ENCODE data around the gene MYL4.
A peak's percentile ranks its signal among the peaks of the same experiment; 100 is the strongest.
"Not testable (repeated sequence)": the region's sequence is repeated elsewhere in the genome, so short reads cannot be mapped to it uniquely, and the experiment has no call there.

The MYL4 gene

GRCh38 chr17:47243737-47244598 lies 34.8 kb downstream of the MYL4 start:
- DNase-seq (ENCODE audit: low read depth in 2 of 2): no peak

GRCh38 chr17:47244697-47245096 lies 35.5 kb downstream of the MYL4 start:
- DNase-seq (ENCODE audit: low read depth in 2 of 2): no peak

- no peak for DNase-seq (ENCODE audit: low read depth in 2 of 2)
Measured at GRCh38 chr17:47246120-47246519, 37.0 kb downstream of the MYL4 start.

GRCh38 chr17:47250855-47251254 lies 41.7 kb downstream of the MYL4 start:
- DNase-seq (ENCODE audit: low read depth in 2 of 2): no peak

- no peak for DNase-seq (ENCODE audit: low read depth in 2 of 2)
Measured at GRCh38 chr17:47251421-47251940, 42.3 kb downstream of the MYL4 start.

- DNase-seq (ENCODE audit: low read depth in 2 of 2): no peak
Measured at GRCh38 chr17:47252209-47252608, 43.1 kb downstream of the MYL4 start.

- DNase-seq (ENCODE audit: low read depth in 2 of 2): no peak
Measured at GRCh38 chr17:47252766-47253512, 43.8 kb downstream of the MYL4 start.

- DNase-seq (ENCODE audit: low read depth in 2 of 2): peak; percentile 13 to 54
Measured at GRCh38 chr17:47253541-47254402, 44.6 kb downstream of the MYL4 start, which contains the start of gene ITGB3. TSS of gene ITGB3 (plus strand) at chr17:47253827. CDS start at chr17:47253862, 35 bp downstream.

GRCh38 chr17:47254403-47254943 lies 45.3 kb downstream of the MYL4 start:
- no peak for DNase-seq (ENCODE audit: low read depth in 2 of 2)

GRCh38 chr17:47257651-47258339 lies 48.6 kb downstream of the MYL4 start:
- no peak for DNase-seq (ENCODE audit: low read depth in 2 of 2)

GRCh38 chr17:47262586-47262985 lies 53.4 kb downstream of the MYL4 start:
- DNase-seq (ENCODE audit: low read depth in 2 of 2): no peak

GRCh38 chr17:47264166-47264565 lies 55.0 kb downstream of the MYL4 start:
- DNase-seq (ENCODE audit: low read depth in 2 of 2): no peak

- no peak for DNase-seq (ENCODE audit: low read depth in 2 of 2)
Measured at GRCh38 chr17:47265983-47266541, 56.9 kb downstream of the MYL4 start.

GRCh38 chr17:47266782-47267181 lies 57.6 kb downstream of the MYL4 start:
- DNase-seq (ENCODE audit: low read depth in 2 of 2): no peak

- no peak for DNase-seq (ENCODE audit: low read depth in 2 of 2)
Measured at GRCh38 chr17:47267354-47267828, 58.2 kb downstream of the MYL4 start.

GRCh38 chr17:47268964-47269363 lies 59.8 kb downstream of the MYL4 start:
- not testable (repeated sequence) for DNase-seq (ENCODE audit: low read depth in 2 of 2)

GRCh38 chr17:47269561-47270280 lies 60.6 kb downstream of the MYL4 start:
- DNase-seq (ENCODE audit: low read depth in 2 of 2): not testable (repeated sequence)

GRCh38 chr17:47270946-47271705 lies 62.0 kb downstream of the MYL4 start:
- no peak for DNase-seq (ENCODE audit: low read depth in 2 of 2)

GRCh38 chr17:47272491-47272890 lies 63.3 kb downstream of the MYL4 start:
- no peak for DNase-seq (ENCODE audit: low read depth in 2 of 2)
